Dedifferentiated amniotic fluid mesenchymal stem cell (primary cell): ENCODE results near the gene ZNF248.
"Not testable (repeated sequence)": the region's sequence is repeated elsewhere in the genome, so short reads cannot be mapped to it uniquely, and the experiment has no call there.

ENCODE experiments used
- DNase-seq: peaks from one replicate; pipeline ENCODE4 v3.0.0-alpha.2; 2016; ENCODE audit errors: extremely low spot score

ZNF248 gene

GRCh38 chr10:37857287-37858211 lies at the start of gene ZNF248:
Gene ZNF248, minus strand, starts transcription at chr10:37857610. Its CDS starts 1,300 bp downstream, at chr10:37856310.
- peak; percentile 98 for DNase-seq

- DNase-seq = no peak
Observed at GRCh38 chr10:37906382-37906781, 49.0 kb upstream of the ZNF248 start.

- DNase-seq = no peak
Observed at GRCh38 chr10:37896436-37896835, 39.0 kb upstream of the ZNF248 start.

- DNase-seq = no peak
Observed at GRCh38 chr10:37895674-37896073, 38.3 kb upstream of the ZNF248 start.

GRCh38 chr10:37885850-37886249 lies 28.4 kb upstream of the ZNF248 start:
- DNase-seq = peak; percentile 3

- no peak for DNase-seq
Observed at GRCh38 chr10:37872955-37873354, 15.5 kb upstream of the ZNF248 start.

- DNase-seq = no peak
Observed at GRCh38 chr10:37872283-37872682, 14.9 kb upstream of the ZNF248 start.

- no peak for DNase-seq
Observed at GRCh38 chr10:37871568-37872251, 14.3 kb upstream of the ZNF248 start.

- DNase-seq = no peak
Observed at GRCh38 chr10:37871143-37871542, 13.7 kb upstream of the ZNF248 start.

GRCh38 chr10:37868796-37869195 lies 11.4 kb upstream of the ZNF248 start:
- DNase-seq = no peak

- no peak for DNase-seq
Observed at GRCh38 chr10:37865957-37866803, 8.8 kb upstream of the ZNF248 start.

- DNase-seq = no peak
Observed at GRCh38 chr10:37865264-37865663, 7.9 kb upstream of the ZNF248 start.

GRCh38 chr10:37860494-37861190 lies 3.2 kb upstream of the ZNF248 start:
- no peak for DNase-seq

GRCh38 chr10:37859270-37859669 lies 1.9 kb upstream of the ZNF248 start:
- not testable (repeated sequence) for DNase-seq

GRCh38 chr10:37856881-37857286 lies 526 bp downstream of the ZNF248 start:
- DNase-seq = peak; percentile 14

GRCh38 chr10:37855636-37856035 lies 1.8 kb downstream of the ZNF248 start:
- no peak for DNase-seq

- DNase-seq = peak; percentile 15
Observed at GRCh38 chr10:37854626-37855025, 2.8 kb downstream of the ZNF248 start.

- DNase-seq = no peak
Observed at GRCh38 chr10:37844644-37845043, 12.8 kb downstream of the ZNF248 start.

GRCh38 chr10:37839243-37839642 lies 18.2 kb downstream of the ZNF248 start:
- DNase-seq = no peak

- DNase-seq = no peak
Observed at GRCh38 chr10:37831495-37832333, 25.7 kb downstream of the ZNF248 start.
